Caco-2 (cell line): ENCODE results near the gene MTMR10. TPM values are rescaled to one million over a fixed set of nuclear protein-coding genes. Genes with fewer than 3 reads are reported as not detected.

Experiments
- BruUV-seq: library from RNA; stranded (reverse); fragments of 400-500 nt; replicated peaks from 2 replicates; lab custom pipeline; 2021; lab: Mats Ljungman, UMichigan
- CTCF ChIA-PET: fragments of 300-600 bp; sonication (Branson Sonifier 250); formaldehyde crosslinking; loops from one replicate; lab custom pipeline; 2022; ENCODE audit warnings: antibody characterized with exemption; lab: Charles Lee
- POLR2A ChIA-PET: fragments of 300-600 bp; sonication (Branson Sonifier 250); formaldehyde crosslinking; loops from one replicate; lab custom pipeline; 2022; ENCODE audit warnings: antibody characterized with exemption; lab: Charles Lee
- DNase-seq, 2 experiments: peaks; one replicate each; pipeline versions ENCODE4 v3.0.0 to v3.0.0-alpha.2; 2020 to 2022
- H3K27me3 ChIP-seq: replicated peaks from 2 replicates; pipeline ENCODE4 v1.6.0; 2011; ENCODE audit warnings: low read length; ENCODE audit not compliant: control insufficient read depth, insufficient read depth
- H3K36me3 ChIP-seq: 2 replicates; pipeline ENCODE4 v1.5.1; 2011; ENCODE audit warnings: low read length; ENCODE audit not compliant: control insufficient read depth, insufficient read depth
- H3K4me1 ChIP-seq: fragments of 250-450 bp; sonication (Bioruptor Pico); 2 replicates; pipeline ENCODE4 v1.5.1; 2020; ENCODE audit warnings: mild to moderate bottlenecking
- H3K4me3 ChIP-seq: 2 replicates; pipeline ENCODE4 v1.5.1; 2011; ENCODE audit warnings: low read depth, mild to moderate bottlenecking, control low read depth, low read length
- H3K9me3 ChIP-seq: fragments of 250-450 bp; sonication (Bioruptor Pico); 2 replicates; pipeline ENCODE4 v1.5.1; 2020; ENCODE audit warnings: mild to moderate bottlenecking, moderate library complexity
- H3K27ac Mint-ChIP-seq: one replicate; pipeline ENCODE4 v1.8.0; 2022; ENCODE audit warnings: mixed read lengths; ENCODE audit not compliant: unreplicated experiment
- H3K27me3 Mint-ChIP-seq: one replicate; pipeline ENCODE4 v1.8.0; 2022; ENCODE audit warnings: mixed read lengths; ENCODE audit not compliant: insufficient read depth, unreplicated experiment
- H3K36me3 Mint-ChIP-seq: one replicate; pipeline ENCODE4 v1.8.0; 2022; ENCODE audit warnings: mild to moderate bottlenecking, mixed read lengths; ENCODE audit not compliant: insufficient read depth, unreplicated experiment
- H3K4me1 Mint-ChIP-seq: one replicate; pipeline ENCODE4 v1.8.0; 2022; ENCODE audit warnings: low read depth, mixed read lengths; ENCODE audit not compliant: unreplicated experiment
- H3K4me3 Mint-ChIP-seq: one replicate; pipeline ENCODE4 v1.8.0; 2022; ENCODE audit warnings: mild to moderate bottlenecking, moderate library complexity, mixed read lengths; ENCODE audit not compliant: unreplicated experiment
- H3K9me3 Mint-ChIP-seq: one replicate; pipeline ENCODE4 v1.8.0; 2022; ENCODE audit warnings: mixed read lengths; ENCODE audit not compliant: unreplicated experiment
- intact Hi-C: fragments of 100-400 bp; cut with micrococcal nuclease; formaldehyde crosslinking; loops from one replicate; pipeline ENCODE4 v1.10.0; 2022; ENCODE audit not compliant: unreplicated experiment
- total RNA-seq: library from RNA; stranded (reverse); gene quantifications from 2 replicates; pipeline ENCODE4 v1.2.3, GENCODE V29; 2022
- TF ChIP-seq, protein P1 (sequence below), 2 experiments: fragments of 200-600 bp in 1 of 2; IDR thresholded peaks; 1 replicate in 1 of 2; 2 replicates in 1 of 2; pipeline versions ENCODE4 v1.5.1 to v1.8.0; 2011 to 2022; ENCODE audit warnings: antibody characterized with exemption in 1 of 2, control low read depth in 1 of 2, inconsistent platforms in 1 of 2, low read depth in 1 of 2, low read length in 1 of 2, mild to moderate bottlenecking in 1 of 2, moderate library complexity in 1 of 2; ENCODE audit not compliant: insufficient read depth in 1 of 2, severe bottlenecking in 1 of 2, unreplicated experiment in 1 of 2

MTMR10 gene
- total RNA-seq, 1 experiment from 2014 or later: 33.2 TPM

DNA sequence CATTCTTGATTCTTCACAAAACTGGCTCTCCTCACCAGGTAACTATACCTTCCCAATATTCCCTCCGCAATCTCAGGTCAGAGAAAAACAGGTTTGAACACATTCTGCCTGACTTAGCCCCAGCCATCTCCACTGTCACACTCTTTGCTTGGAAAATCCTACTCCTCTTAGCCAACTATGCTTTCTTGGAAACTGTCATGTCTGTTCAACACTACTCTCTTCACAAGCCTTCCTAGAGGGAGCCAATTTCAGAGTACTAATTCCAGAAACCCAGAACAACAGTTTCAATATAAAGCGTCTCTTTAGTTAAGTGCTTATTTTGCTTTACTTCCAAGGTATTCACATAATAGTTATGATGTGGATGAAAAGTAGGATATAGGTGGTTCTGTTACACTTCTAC is 21.7 kb downstream of the MTMR10 start:
- intact Hi-C loops: no loop called here
- H3K9me3 Mint-ChIP-seq: peaks cover 6% of the 10 kb centered on the region
- Histone ChIP-seq H3K4me3 (no peak overlapping the region), H3K9me3 (no peaks in the 10 kb centered on the region), H3K4me1 (no peaks in the 10 kb centered on the region), H3K27me3 (no peaks in the 10 kb centered on the region), H3K36me3 (no peaks in the 10 kb centered on the region)
- no peak overlapping the region for H3K4me3 Mint-ChIP-seq
- ChIA-PET POLR2A (no interaction called here), CTCF (no interaction called here)
- TF ChIP-seq, protein P1, sequence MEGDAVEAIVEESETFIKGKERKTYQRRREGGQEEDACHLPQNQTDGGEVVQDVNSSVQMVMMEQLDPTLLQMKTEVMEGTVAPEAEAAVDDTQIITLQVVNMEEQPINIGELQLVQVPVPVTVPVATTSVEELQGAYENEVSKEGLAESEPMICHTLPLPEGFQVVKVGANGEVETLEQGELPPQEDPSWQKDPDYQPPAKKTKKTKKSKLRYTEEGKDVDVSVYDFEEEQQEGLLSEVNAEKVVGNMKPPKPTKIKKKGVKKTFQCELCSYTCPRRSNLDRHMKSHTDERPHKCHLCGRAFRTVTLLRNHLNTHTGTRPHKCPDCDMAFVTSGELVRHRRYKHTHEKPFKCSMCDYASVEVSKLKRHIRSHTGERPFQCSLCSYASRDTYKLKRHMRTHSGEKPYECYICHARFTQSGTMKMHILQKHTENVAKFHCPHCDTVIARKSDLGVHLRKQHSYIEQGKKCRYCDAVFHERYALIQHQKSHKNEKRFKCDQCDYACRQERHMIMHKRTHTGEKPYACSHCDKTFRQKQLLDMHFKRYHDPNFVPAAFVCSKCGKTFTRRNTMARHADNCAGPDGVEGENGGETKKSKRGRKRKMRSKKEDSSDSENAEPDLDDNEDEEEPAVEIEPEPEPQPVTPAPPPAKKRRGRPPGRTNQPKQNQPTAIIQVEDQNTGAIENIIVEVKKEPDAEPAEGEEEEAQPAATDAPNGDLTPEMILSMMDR (IDR thresholded peaks at IDR 0.05; ENCODE audit: insufficient read depth in 1 of 2, low read depth in 1 of 2, low read length in 1 of 2, severe bottlenecking in 1 of 2, unreplicated experiment in 1 of 2): no peak
- no TSS peak for BruUV-seq
- no peaks in the 10 kb centered on the region for H3K27me3 Mint-ChIP-seq
- no peak overlapping the region for H3K27ac Mint-ChIP-seq
- peaks cover 10% of the 10 kb centered on the region for H3K4me1 Mint-ChIP-seq
- peaks cover 27% of the 10 kb centered on the region for H3K36me3 Mint-ChIP-seq
- no peak for DNase-seq

GRCh38 chr15:30963681-30964080 is 27.7 kb downstream of the MTMR10 start:
- Mint-ChIP-seq H3K27ac (no peak overlapping the region), H3K36me3 (peaks cover 45% of the 10 kb centered on the region), H3K27me3 (no peaks in the 10 kb centered on the region), H3K4me3 (no peak overlapping the region), H3K4me1 (no peaks in the 10 kb centered on the region), H3K9me3 (no peaks in the 10 kb centered on the region)
- ChIA-PET CTCF (interaction anchor here (0.5 kb wide), 1 partner anchor 137 kb away, joined by 7 read pairs; no protein-coding TSS in a partner anchor), POLR2A (interaction anchor here (0.6 kb wide), 1 partner anchor 20 kb away, joined by 3 read pairs; no protein-coding TSS in a partner anchor)
- intact Hi-C loops: no loop called here
- no peak for DNase-seq
- H3K9me3 ChIP-seq: no peaks in the 10 kb centered on the region
- TF ChIP-seq, protein P1 (IDR thresholded peaks at IDR 0.05; ENCODE audit: insufficient read depth in 1 of 2, low read depth in 1 of 2, low read length in 1 of 2, severe bottlenecking in 1 of 2, unreplicated experiment in 1 of 2): no peak
- H3K4me1 ChIP-seq: no peaks in the 10 kb centered on the region
- H3K4me3 ChIP-seq: no peak overlapping the region
- no peaks in the 10 kb centered on the region for H3K27me3 ChIP-seq
- no peaks in the 10 kb centered on the region for H3K36me3 ChIP-seq
- no TSS peak for BruUV-seq

DNA sequence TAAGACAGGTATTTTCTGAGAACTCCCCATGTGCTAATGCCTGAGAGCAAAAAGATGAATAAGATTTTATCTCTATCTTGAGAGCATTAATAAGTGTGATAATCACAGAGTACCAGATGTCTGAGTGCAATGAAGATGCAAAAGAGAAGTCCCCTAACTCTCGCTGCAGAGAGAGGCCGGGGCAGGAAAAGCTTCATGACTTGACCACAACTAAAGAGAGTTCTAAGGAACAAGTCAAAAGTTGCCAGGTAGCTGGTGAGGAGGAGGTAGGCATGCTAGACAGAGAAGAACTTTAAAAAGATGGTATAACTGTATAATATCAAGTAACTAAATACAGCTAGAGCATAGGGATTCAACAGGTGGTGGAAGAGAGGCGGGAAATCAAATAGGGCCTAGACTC is 28.8 kb downstream of the MTMR10 start:
- H3K27ac Mint-ChIP-seq: no peak overlapping the region
- H3K27me3 Mint-ChIP-seq: no peaks in the 10 kb centered on the region
- H3K4me1 ChIP-seq: no peaks in the 10 kb centered on the region

More for the DNA sequence above, 28.8 kb downstream of the MTMR10 start:
- no peaks in the 10 kb centered on the region for H3K9me3 Mint-ChIP-seq
- no peaks in the 10 kb centered on the region for H3K27me3 ChIP-seq
- BruUV-seq: no TSS peak
- ChIA-PET POLR2A (no interaction called here), CTCF (interaction anchor here (1.0 kb wide), 1 partner anchor 166 kb away, joined by 3 read pairs; no protein-coding TSS in a partner anchor)
- no peaks in the 10 kb centered on the region for H3K9me3 ChIP-seq
- intact Hi-C loops: no loop called here
- DNase-seq: no peak
- H3K4me1 Mint-ChIP-seq: no peaks in the 10 kb centered on the region
- no peak overlapping the region for H3K4me3 ChIP-seq
- H3K36me3 Mint-ChIP-seq: peaks cover 51% of the 10 kb centered on the region
- H3K4me3 Mint-ChIP-seq: no peak overlapping the region
- TF ChIP-seq, protein P1 (IDR thresholded peaks at IDR 0.05; ENCODE audit: insufficient read depth in 1 of 2, low read depth in 1 of 2, low read length in 1 of 2, severe bottlenecking in 1 of 2, unreplicated experiment in 1 of 2): no peak
- H3K36me3 ChIP-seq: no peaks in the 10 kb centered on the region
